Ascending aorta (tissue), 2 donors: ENCODE measurements around the gene XAB2. TPM values are rescaled to one million over a fixed set of nuclear protein-coding genes. Genes with fewer than 3 reads are reported as not detected.

Experiments
- DNase-seq, 2 donors: peaks; one replicate each; pipeline ENCODE4 v3.0.0-alpha.2; 2019; ENCODE audit warnings: low spot score in 2 of 2
- H3K27ac ChIP-seq, 2 donors: fragments of 200-600 bp; sonication (generic); one replicate each; pipeline ENCODE4 v1.5.1; 2016 to 2017; ENCODE audit warnings: mild to moderate bottlenecking in 1 of 2
- H3K27me3 ChIP-seq: fragments of 200-600 bp; sonication (generic); one replicate; pipeline ENCODE4 v1.5.1; 2017
- H3K36me3 ChIP-seq, 2 donors: fragments of 200-600 bp; sonication (generic); one replicate each; pipeline ENCODE4 v1.5.1; 2016
- H3K4me1 ChIP-seq, 2 donors: fragments of 200-600 bp; sonication (generic); one replicate each; pipeline ENCODE4 v1.5.1; 2016 to 2017; ENCODE audit warnings: mild to moderate bottlenecking in 1 of 2
- H3K4me3 ChIP-seq, 2 donors: fragments of 200-600 bp; sonication (generic); one replicate each; pipeline ENCODE4 v1.5.1; 2016 to 2017; ENCODE audit warnings: mild to moderate bottlenecking in 1 of 2
- H3K9me3 ChIP-seq, 2 donors: fragments of 200-600 bp; sonication (generic); one replicate each; pipeline ENCODE4 v1.5.1; 2016
- intact Hi-C: fragments of 100-400 bp; cut with DNase I; formaldehyde crosslinking; loops from one replicate; pipeline ENCODE4 v1.15.1; 2023
- total RNA-seq: library from RNA; depleted of rRNA; stranded (reverse); fragments of >200 nt; gene quantifications from one replicate; pipeline ENCODE4 v1.1.0, GENCODE V29; 2016
- TF ChIP-seq, protein P1 (sequence below), 3 experiments: fragments of 200-600 bp in 2 of 3; fragments of 450-650 bp in 1 of 3; sonication (generic) in 2 of 3; IDR thresholded peaks; one replicate each; pipeline ENCODE4 v1.5.1; 2016 to 2019; ENCODE audit warnings: antibody characterized with exemption in 3 of 3, mild to moderate bottlenecking in 1 of 3, moderate library complexity in 1 of 3

The XAB2 gene
- total RNA-seq, 1 donor from 2014 or later = 18.4 TPM

DNA sequence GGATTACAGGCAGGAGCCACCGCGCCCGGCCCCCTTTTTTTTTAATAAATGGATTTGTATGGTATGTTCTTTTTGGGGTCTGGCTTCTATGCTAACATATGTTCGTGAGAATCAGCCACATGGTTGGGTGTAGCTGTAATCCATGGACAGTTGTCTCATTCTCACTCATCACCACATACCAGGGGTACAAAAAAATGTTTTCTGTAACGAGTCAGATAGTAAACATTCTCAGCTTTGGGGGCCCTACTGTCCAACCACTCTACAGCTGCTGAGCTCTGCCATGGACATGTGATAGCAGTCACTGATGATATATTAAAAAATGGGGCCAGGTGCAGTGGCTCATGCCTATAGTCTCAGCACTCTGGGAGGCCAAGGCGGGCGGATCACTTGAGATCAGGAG is 34.4 kb upstream of the XAB2 start:
- intact Hi-C loops = no loop called here
- Histone ChIP-seq H3K4me1 (no peaks in the 10 kb centered on the region), H3K27me3 (no peaks in the 10 kb centered on the region), H3K4me3 (no peak overlapping the region), H3K9me3 (no peaks in the 10 kb centered on the region), H3K27ac (no peak overlapping the region), H3K36me3 (no peaks in the 10 kb centered on the region)
- DNase-seq = no peak
- TF ChIP-seq, protein P1, sequence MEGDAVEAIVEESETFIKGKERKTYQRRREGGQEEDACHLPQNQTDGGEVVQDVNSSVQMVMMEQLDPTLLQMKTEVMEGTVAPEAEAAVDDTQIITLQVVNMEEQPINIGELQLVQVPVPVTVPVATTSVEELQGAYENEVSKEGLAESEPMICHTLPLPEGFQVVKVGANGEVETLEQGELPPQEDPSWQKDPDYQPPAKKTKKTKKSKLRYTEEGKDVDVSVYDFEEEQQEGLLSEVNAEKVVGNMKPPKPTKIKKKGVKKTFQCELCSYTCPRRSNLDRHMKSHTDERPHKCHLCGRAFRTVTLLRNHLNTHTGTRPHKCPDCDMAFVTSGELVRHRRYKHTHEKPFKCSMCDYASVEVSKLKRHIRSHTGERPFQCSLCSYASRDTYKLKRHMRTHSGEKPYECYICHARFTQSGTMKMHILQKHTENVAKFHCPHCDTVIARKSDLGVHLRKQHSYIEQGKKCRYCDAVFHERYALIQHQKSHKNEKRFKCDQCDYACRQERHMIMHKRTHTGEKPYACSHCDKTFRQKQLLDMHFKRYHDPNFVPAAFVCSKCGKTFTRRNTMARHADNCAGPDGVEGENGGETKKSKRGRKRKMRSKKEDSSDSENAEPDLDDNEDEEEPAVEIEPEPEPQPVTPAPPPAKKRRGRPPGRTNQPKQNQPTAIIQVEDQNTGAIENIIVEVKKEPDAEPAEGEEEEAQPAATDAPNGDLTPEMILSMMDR (IDR thresholded peaks at IDR 0.05) = no peak

DNA sequence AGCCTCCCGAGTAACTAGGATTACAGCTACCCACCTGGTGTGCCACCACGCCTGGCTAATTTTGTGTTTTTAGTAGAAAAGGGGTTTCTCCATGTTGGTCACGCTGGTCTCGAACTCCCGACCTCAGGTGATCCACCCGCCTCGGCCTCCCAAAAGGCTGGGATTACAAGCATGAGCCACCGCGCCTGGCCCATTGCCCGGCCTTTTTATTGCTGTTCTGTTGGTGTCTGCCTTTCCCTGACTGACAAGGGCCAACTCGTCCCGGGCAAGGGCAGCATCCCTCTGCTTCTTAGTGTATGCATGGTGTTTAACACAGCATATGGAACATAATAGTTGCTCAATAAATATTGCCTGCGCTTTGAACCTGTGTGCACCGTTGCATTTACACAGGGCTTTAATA is 33.3 kb upstream of the XAB2 start:
- DNase-seq = no peak
- H3K9me3 ChIP-seq = no peaks in the 10 kb centered on the region
- intact Hi-C loops = no loop called here
- no peak overlapping the region for H3K4me3 ChIP-seq
- no peaks in the 10 kb centered on the region for H3K4me1 ChIP-seq
- no peaks in the 10 kb centered on the region for H3K27me3 ChIP-seq
- H3K27ac ChIP-seq = no peak overlapping the region
- H3K36me3 ChIP-seq = no peaks in the 10 kb centered on the region
- TF ChIP-seq, protein P1 (IDR thresholded peaks at IDR 0.05) = no peak

DNA sequence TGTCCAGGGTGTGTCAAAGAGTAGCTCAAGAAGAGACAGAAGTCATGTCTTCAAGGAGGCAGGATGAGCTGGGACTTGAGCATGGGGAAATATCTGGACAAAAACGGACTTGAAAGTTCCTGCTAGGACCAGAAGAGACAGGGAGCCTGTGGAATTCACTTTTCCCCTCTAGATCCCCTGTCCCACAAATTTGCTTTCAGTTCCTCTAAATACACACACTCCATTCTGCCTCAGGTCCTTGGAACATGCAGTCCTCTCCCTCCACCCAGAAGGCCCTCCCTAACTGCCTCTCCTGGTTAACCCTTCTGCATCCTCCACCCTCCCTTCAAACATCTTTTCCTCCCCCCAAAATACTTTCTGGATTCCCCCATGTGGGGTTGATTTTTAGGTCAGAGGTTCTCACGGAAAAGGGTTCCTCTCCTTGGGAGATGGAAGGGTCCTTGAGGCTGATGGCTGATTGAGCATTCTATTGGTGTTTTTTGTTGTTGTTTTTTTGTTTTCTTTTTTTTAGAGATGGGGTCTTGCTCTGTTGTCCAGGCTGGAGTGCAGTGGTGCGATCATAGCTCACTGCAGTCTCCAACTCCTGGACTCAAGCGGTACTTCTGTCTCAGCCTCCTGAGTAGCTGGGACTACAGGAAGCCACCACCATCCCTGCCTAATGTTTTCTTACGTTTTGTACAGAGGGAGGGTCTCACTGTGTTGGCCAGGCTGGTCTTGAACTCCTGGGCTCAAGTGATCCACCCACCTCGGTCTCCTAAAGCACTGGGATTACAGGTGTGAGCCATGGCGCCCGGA is 32.6 kb upstream of the XAB2 start:
- intact Hi-C loops = no loop called here

DNA sequence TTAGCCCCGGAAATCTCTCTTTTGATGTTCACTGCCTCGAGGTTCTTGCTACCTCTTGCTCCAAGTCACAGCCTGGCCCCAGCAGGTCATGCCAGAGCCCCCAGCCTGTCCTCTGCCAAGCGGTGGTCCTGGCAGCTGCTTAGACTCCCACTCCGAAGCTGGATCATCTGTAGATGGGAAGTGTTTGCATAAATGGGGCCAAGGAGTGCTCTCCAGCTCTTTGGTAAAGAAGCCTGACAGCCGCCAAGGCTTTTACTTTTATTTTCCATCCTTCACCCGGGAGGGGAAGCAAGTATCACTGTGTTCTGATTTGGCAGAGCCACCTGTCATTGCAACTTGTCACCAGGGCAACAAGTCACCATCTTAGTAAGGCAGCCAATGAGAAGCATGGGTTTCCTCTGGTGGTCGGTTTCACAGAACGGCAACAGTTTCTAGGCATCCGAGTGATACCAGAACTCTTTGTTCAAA is 28.9 kb upstream of the XAB2 start:
- Histone ChIP-seq H3K4me3 (no peak overlapping the region), H3K9me3 (no peaks in the 10 kb centered on the region), H3K27ac (no peak overlapping the region), H3K27me3 (no peaks in the 10 kb centered on the region), H3K4me1 (no peaks in the 10 kb centered on the region), H3K36me3 (no peaks in the 10 kb centered on the region)
- intact Hi-C loops = no loop called here
- no peak for DNase-seq
- TF ChIP-seq, protein P1 (IDR thresholded peaks at IDR 0.05) = no peak

More for the DNA sequence above, 32.6 kb upstream of the XAB2 start:
- H3K4me3 ChIP-seq = no peak overlapping the region
- H3K9me3 ChIP-seq = no peaks in the 10 kb centered on the region
- TF ChIP-seq, protein P1 (IDR thresholded peaks at IDR 0.05) = no peak
- no peak overlapping the region for H3K27ac ChIP-seq
- H3K4me1 ChIP-seq = no peaks in the 10 kb centered on the region
- H3K27me3 ChIP-seq = no peaks in the 10 kb centered on the region
- DNase-seq = no peak
- no peaks in the 10 kb centered on the region for H3K36me3 ChIP-seq

DNA sequence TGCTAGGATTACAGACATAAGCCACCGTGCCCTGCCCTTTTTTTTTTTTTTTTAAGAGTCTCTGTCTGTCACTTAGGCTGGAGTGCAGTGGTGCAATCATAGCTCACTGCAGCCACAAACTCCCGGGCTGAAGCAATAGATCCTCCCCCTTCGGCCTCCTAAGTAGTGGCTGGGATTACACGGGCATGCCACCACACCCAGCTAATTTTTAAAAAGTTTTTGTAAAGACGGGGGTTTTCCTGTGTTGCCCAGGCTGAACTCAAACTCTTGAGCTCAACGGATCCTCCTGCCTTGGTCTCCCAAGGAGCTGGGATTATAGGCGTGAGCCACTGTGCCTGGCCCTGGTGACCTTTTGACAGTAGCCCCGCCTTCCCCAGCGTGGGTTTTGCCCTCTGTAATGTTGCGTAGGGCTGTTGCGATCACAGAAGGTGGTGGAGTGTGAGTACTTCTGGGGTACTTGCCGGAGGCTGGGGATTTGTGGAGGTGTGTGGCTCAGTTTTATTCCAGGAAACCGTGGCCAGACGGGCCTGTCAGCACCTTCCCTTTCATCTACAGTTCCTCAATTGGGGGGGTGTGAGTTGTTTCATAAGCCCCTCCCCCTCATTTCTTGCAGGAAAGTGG is 27.9 kb upstream of the XAB2 start:
- Histone ChIP-seq H3K4me1 (peaks cover 0 to 1% of the 10 kb centered on the region in 2 donors), H3K27me3 (no peaks in the 10 kb centered on the region), H3K9me3 (no peaks in the 10 kb centered on the region), H3K4me3 (no peak overlapping the region), H3K27ac (no peak overlapping the region), H3K36me3 (no peaks in the 10 kb centered on the region)
- DNase-seq = no peak
- TF ChIP-seq, protein P1 (IDR thresholded peaks at IDR 0.05) = no peak
- intact Hi-C loops = no loop called here
